ENCODE data around the gene TGFBI.
A peak's percentile ranks its signal among the peaks of the same experiment; 100 is the strongest.

TGFBI gene

DNA sequence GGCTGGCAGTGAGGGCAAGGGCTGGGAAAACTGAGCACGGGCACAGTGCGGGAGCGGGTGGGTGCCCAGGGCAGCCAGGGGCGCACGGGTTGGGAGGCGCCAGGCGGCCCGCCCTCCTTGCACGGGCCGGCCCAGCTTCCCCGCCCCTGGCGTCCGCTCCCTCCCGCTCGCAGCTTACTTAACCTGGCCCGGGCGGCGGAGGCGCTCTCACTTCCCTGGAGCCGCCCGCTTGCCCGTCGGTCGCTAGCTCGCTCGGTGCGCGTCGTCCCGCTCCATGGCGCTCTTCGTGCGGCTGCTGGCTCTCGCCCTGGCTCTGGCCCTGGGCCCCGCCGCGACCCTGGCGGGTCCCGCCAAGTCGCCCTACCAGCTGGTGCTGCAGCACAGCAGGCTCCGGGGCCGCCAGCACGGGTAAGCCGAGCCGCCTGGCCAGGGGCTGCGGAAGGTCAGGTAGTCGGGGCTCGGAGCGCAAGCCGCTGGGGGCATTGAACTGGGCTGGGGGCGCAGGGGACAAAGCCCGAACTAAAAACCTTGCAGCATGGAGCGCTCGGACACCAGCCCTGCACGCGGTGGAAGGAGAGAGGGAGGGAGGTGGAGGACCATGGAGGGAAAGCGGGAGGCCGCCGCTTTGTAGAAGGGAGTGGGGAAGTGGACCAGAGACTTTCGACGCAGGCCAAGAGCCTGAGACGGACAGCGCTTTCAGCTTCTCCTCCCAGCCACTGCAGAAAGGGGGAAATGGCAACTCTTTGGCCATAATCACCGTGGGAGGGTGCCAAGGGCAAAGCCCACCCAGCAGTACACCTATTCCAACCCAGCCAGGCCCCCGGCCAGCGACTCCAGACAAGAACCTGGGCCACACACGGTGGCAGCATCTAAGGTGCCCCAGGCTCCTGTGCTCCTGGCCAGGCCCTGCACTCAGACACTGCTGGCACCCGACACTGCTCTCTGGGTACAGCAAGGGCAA, at the start of gene TGFBI:
TGFBI (plus strand) TSS at position 207 of the 961 bp plus-strand sequence; CDS start at position 275, 68 bp downstream.
- peak in 1 of 2 donors; percentile 6 for DNase-seq (ENCODE audit: low read depth in 2 of 2)

GRCh38 chr5:135978993-135979392, 49.8 kb upstream of the TGFBI start:
- no peak for DNase-seq (ENCODE audit: low read depth in 2 of 2)

- DNase-seq (ENCODE audit: low read depth in 2 of 2) = no peak
These were observed 49.3 kb upstream of the TGFBI start for GRCh38 chr5:135979510-135979909.

- DNase-seq (ENCODE audit: low read depth in 2 of 2) = no peak
These were observed 48.2 kb upstream of the TGFBI start for GRCh38 chr5:135980620-135981019.

DNA sequence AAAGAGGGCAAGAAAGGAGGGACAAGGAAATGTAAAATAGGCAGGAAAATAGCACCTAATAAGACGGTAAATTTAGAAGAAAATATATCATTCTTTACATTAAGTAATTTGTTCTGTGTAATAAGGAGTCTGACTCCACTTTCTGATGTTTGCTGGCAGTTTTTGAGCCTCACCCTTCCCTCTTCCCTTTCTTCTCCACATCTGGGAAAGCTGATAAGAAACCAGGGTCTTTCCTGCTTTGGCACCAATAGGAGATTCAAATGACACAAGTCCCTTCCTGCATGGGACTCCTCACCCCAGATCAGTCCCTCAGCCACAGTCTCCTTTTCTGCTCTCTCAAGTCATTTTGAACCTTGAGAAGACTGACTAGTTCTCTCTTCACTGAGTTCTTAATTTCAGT, 42.8 kb upstream of the TGFBI start:
- no peak for DNase-seq (ENCODE audit: low read depth in 2 of 2)

GRCh38 chr5:135986401-135986800, 42.4 kb upstream of the TGFBI start:
- no peak for DNase-seq (ENCODE audit: low read depth in 2 of 2)

- DNase-seq (ENCODE audit: low read depth in 2 of 2) = no peak
These were observed 41.8 kb upstream of the TGFBI start for GRCh38 chr5:135986891-135987401.

DNA sequence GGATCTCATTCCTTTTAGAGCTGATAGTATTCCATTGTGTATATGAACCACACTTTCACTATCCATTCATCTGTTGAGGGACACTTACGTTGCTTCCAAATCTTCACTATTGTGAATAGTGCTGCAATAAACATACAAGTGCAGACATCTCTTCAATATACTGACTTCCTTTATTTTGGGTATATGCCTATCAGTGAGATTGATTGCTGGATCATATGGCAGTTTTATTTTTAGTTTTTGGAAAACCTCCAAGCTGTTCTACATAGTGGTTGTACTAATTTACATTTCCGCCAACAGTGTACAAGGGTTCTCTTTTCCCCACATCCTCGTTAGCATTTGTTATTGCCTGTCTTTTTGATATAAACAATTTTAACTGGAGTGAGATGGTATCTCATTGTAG, 40.2 kb upstream of the TGFBI start:
- no peak for DNase-seq (ENCODE audit: low read depth in 2 of 2)

GRCh38 chr5:135989686-135990085, 39.1 kb upstream of the TGFBI start:
- DNase-seq (ENCODE audit: low read depth in 2 of 2) = no peak

- DNase-seq (ENCODE audit: low read depth in 2 of 2) = no peak
These were observed 38.1 kb upstream of the TGFBI start for GRCh38 chr5:135990528-135991255.

GRCh38 chr5:135991429-135991828, 37.4 kb upstream of the TGFBI start:
- DNase-seq (ENCODE audit: low read depth in 2 of 2) = no peak

DNA sequence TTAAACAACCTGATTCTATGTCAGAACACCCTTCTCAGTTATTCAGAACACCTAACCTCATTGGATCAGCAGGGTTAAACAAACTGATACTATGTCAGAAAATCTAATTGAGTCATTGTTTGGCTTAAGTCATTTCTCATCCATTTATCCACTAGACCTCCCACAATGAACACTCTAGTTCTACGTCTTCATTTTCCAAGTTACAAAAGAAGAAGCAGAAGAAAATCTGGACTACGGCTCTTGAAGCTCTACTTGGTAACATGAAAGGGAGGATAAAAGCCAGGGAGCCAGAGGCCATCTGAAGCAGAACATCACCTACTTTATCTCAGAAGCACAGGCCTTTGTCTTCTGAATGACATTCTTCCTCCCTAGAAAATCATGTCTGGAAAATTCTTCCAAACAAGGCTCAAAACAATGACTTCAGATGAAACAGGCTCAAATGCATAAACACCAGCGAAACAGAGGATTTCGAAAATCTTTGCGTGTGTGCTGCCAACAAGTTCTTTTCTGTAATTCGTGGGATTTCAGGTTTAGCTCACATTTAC, 35.4 kb upstream of the TGFBI start:
- no peak for DNase-seq (ENCODE audit: low read depth in 2 of 2)

DNA sequence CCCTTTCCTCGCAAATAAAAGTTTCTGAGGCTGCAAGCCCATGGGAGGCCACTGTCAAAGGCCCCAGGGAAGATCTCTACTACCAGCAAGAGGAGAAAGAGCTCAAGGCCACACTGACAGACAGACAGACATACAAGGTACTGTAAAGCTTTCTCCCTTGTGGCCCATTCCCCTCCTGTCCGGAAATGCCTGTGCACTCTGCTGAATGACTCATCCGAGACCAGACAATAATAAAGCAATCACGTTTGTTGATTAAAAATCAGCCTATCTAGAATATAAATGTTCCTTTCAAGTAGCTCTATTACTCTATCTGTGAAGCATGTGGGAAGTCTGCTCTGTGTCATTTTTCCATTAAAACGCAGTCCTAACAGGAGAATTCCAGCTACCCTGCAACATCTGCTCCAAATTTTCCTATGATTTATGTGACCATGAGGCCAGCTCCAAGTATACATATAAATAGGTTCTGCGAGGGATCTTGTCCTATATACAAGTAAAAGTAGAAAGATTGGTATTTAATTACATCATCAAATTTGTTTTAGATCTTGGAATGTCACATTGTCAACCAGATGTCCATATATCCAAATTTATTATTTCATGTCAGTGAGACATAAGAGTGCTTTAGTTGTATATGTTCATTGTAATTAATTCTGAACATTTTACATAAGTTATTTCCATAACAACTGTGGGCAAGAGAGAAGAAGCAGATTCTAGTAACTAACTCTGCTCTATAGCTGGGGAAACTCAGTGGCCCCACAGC, 34.7 kb upstream of the TGFBI start:
- no peak for DNase-seq (ENCODE audit: low read depth in 2 of 2)

- DNase-seq (ENCODE audit: low read depth in 2 of 2) = no peak
These were observed 32.8 kb upstream of the TGFBI start for GRCh38 chr5:135995976-135996375.

GRCh38 chr5:135996611-135997010, 32.2 kb upstream of the TGFBI start:
- DNase-seq (ENCODE audit: low read depth in 2 of 2) = no peak

DNA sequence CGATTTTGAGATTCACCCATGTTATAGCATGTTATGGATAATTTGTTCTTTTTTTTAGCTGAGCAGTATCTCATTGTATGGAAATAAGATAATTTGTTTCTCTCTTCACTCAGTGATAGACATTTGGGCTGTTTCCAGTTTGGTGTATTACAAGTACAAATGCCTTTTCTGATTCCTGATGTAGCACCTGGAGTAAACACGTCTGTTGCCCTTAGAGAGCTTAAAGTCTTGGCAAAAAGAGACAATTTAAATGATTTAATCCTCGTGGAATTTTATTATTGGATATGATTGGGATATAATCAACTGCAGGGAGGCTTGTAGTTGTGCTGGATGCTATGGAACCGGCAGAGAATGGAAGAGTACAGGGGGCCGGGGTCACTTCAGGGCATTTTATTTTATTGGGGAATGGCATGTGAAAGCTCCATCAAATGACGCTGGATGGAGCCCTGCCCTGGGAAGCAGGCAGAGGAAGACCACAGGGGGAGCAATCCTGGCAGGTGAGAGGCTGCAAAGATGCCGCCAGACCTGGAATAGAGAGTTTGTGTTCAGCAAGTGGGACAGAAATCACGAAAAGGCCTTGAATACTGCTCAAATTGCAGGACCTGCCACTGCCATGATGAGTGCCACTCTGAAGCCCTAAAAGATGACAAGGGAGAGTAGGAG, 31.0 kb upstream of the TGFBI start:
- DNase-seq (ENCODE audit: low read depth in 2 of 2) = no peak

DNA sequence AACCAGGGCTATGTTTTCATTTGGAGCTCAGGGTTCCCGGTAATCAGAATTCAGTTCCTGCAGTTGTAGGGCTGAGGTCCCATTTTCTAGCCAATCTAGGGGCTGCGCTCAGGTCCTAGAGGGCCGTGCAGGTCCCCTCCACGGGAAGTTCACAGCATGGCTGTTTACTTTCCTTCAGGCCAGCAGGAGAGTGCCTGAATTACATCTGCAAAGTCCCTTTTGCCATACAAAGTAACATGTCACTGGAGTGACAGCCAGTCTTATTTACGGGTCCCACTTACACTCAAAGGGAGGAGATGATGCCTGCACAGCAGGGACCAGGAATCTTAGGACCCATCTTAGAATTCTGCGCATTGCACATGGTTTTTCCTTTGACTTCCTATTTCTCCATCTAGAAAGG, 29.9 kb upstream of the TGFBI start:
- DNase-seq (ENCODE audit: low read depth in 2 of 2) = no peak

DNA sequence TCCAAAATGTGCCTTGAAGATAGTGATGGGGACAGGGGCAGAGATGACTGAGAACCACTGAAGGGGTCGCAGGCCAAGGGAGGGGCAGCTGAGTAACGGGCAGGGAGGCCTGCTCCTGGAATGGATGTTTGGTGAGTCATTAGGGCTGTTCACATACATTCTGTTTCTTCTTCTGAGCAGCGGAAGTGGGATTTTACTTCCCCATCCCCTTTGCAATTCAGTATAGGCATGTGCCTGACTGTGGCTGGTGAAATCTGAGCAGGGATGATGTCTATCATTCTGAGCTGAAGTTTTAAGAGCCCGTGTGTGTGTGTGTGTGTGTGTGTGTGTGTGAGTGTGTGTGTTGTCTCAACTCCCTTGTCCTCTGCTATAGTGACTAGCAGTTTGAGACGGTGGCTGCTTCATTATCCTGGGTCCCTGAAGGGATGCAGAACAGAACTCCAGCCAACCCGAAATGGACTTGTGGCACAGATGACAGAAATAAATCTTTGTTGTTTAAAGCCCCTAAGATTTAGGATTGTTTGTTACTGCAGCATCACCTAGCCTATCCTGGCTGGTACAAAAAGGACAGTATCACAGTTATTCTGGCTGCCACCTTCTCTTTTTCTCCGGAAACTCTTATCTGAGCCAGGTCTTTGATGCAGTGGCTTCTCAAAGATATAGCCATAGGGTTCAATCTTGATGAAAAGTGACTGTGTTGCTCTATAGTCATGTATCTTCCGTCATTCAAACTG, 29.2 kb upstream of the TGFBI start:
- no peak for DNase-seq (ENCODE audit: low read depth in 2 of 2)

DNA sequence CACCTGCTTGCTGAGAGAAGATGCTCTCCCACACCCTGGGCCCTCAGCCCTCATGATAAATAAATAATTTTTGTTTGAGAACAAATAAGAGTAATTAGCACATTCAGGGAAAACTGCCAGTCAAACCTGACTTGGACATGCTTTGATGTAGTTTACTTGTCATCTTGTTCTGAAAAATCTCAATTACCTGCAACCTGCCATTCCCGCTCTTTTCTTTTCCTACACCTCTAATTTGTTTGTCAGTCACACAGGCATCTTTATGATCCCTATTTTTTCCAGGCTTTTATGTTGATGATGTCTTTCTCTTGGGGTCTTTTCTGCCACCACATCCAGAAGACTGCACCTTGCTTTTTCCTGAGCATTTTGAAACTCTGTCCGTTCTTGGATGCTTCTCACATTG, 28.6 kb upstream of the TGFBI start:
- DNase-seq (ENCODE audit: low read depth in 2 of 2) = no peak

DNA sequence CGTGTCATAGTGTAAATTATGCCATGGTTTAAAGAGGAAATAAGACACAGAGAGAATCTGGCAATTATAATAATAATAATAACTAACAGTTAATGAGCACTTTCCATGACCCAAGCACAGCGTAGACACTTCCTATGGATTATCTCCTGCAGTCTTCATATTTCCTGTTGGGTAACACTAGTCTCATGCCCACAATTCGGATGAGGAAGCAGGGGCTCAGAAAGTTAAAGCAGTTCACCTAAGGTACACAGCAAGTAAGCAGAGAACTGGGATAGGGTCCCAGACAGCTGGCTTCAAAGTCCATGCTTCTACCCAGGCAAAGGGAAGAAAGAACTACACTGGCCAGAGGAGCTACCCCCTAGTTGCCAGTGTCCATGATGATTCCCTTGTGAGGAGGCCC, 27.9 kb upstream of the TGFBI start:
- no peak for DNase-seq (ENCODE audit: low read depth in 2 of 2)
